MCF 10A (cell line): Measurements from ENCODE around the gene DUSP23. TPM values are rescaled to one million over a fixed set of nuclear protein-coding genes. Genes with fewer than 3 reads are reported as not detected.
A peak's percentile ranks its signal among the peaks of the same experiment; 100 is the strongest.

ENCODE experiments used
- BruUV-seq: library from RNA; stranded (reverse); fragments of 400-500 nt; replicated peaks from 2 replicates; lab custom pipeline; 2021; lab: Mats Ljungman, UMichigan
- CTCF ChIA-PET: fragments of 300-600 bp; sonication (Branson Sonifier 250); formaldehyde crosslinking; extraction: SDS; loops from one replicate; lab custom pipeline; 2021; ENCODE audit warnings: antibody characterized with exemption, inconsistent platforms; lab: Yijun Ruan, JAX
- POLR2A ChIA-PET: fragments of 300-600, 350-650 bp; sonication (Branson Sonifier 250); formaldehyde crosslinking; extraction: SDS; loops from one replicate; lab custom pipeline; 2020; ENCODE audit warnings: antibody characterized with exemption, inconsistent platforms; lab: Yijun Ruan, JAX
- DNase-seq: peaks from one replicate; pipeline ENCODE4 v3.0.0-alpha.2; 2018; ENCODE audit not compliant: unreplicated experiment
- H3K27ac Mint-ChIP-seq: one replicate; pipeline ENCODE4 v1.8.0; 2022; ENCODE audit warnings: mild to moderate bottlenecking, low read depth, mixed read lengths; ENCODE audit not compliant: unreplicated experiment
- H3K27me3 Mint-ChIP-seq: one replicate; pipeline ENCODE4 v1.8.0; 2022; ENCODE audit warnings: mixed read lengths; ENCODE audit not compliant: insufficient read depth, unreplicated experiment
- H3K36me3 Mint-ChIP-seq: one replicate; pipeline ENCODE4 v1.8.0; 2022; ENCODE audit warnings: mild to moderate bottlenecking, moderate library complexity, mixed read lengths; ENCODE audit not compliant: insufficient read depth, unreplicated experiment
- H3K4me1 Mint-ChIP-seq: one replicate; pipeline ENCODE4 v1.8.0; 2022; ENCODE audit warnings: mixed read lengths; ENCODE audit not compliant: insufficient read depth, unreplicated experiment
- H3K4me3 Mint-ChIP-seq: one replicate; pipeline ENCODE4 v1.8.0; 2022; ENCODE audit warnings: mild to moderate bottlenecking, moderate library complexity, mixed read lengths; ENCODE audit not compliant: unreplicated experiment
- H3K9me3 Mint-ChIP-seq: one replicate; pipeline ENCODE4 v1.8.0; 2022; ENCODE audit warnings: mixed read lengths; ENCODE audit not compliant: unreplicated experiment
- intact Hi-C: fragments of 100-400 bp; cut with micrococcal nuclease; formaldehyde crosslinking; loops from 2 replicates; pipeline ENCODE4 v1.14.1; 2022
- total RNA-seq: library from RNA; stranded (reverse); gene quantifications from 2 replicates; pipeline ENCODE4 v1.2.3, GENCODE V29; 2022
- TF ChIP-seq, protein P1 (sequence below): fragments of 200-600 bp; IDR thresholded peaks from one replicate; pipeline ENCODE4 v1.8.0; 2022; ENCODE audit warnings: antibody characterized with exemption, mild to moderate bottlenecking; ENCODE audit not compliant: unreplicated experiment

DUSP23 gene
- total RNA-seq, 1 experiment from 2014 or later = 178 TPM

DNA sequence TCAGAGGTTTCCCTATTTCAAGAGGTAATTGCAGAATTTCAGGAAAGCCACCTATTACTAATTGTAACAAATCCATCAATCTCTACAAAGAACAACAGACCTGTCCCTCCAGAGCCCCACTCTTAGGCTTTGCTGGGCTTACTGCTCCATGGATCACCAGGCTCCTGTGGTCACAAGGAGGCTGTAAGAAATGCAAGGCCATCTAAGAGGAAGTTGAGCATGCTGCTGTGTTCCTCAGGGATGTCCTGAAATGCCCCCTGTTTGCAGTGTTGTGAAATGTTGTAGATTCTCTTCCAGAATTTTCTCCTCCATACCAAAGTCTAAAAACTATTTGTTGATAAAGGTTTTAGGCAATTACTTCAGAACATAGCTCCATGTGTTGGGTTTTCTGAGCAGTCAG, 24.4 kb upstream of the DUSP23 start:
- BruUV-seq = no TSS peak
- ChIA-PET POLR2A (interaction anchor here (0.8 kb wide), 1 partner anchor 745 kb away, joined by 3 read pairs; no protein-coding TSS in a partner anchor), CTCF (interaction anchor here (0.7 to 1.2 kb wide), 3 partner anchors 10 to 485 kb away, joined by 3 read pairs; no protein-coding TSS in a partner anchor)
- H3K4me1 Mint-ChIP-seq = peaks cover 28% of the 10 kb centered on the region
- intact Hi-C loops = loop anchor here (10.0 kb wide), 1 partner anchor 262 kb away; no protein-coding TSS in a partner anchor
- peaks cover 5% of the 10 kb centered on the region for H3K36me3 Mint-ChIP-seq
- no peak overlapping the region for H3K4me3 Mint-ChIP-seq
- H3K27ac Mint-ChIP-seq = no peak overlapping the region
- H3K9me3 Mint-ChIP-seq = peaks cover 14% of the 10 kb centered on the region
- TF ChIP-seq, protein P1, sequence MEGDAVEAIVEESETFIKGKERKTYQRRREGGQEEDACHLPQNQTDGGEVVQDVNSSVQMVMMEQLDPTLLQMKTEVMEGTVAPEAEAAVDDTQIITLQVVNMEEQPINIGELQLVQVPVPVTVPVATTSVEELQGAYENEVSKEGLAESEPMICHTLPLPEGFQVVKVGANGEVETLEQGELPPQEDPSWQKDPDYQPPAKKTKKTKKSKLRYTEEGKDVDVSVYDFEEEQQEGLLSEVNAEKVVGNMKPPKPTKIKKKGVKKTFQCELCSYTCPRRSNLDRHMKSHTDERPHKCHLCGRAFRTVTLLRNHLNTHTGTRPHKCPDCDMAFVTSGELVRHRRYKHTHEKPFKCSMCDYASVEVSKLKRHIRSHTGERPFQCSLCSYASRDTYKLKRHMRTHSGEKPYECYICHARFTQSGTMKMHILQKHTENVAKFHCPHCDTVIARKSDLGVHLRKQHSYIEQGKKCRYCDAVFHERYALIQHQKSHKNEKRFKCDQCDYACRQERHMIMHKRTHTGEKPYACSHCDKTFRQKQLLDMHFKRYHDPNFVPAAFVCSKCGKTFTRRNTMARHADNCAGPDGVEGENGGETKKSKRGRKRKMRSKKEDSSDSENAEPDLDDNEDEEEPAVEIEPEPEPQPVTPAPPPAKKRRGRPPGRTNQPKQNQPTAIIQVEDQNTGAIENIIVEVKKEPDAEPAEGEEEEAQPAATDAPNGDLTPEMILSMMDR = no peak
- no peaks in the 10 kb centered on the region for H3K27me3 Mint-ChIP-seq
- DNase-seq = no peak

DNA sequence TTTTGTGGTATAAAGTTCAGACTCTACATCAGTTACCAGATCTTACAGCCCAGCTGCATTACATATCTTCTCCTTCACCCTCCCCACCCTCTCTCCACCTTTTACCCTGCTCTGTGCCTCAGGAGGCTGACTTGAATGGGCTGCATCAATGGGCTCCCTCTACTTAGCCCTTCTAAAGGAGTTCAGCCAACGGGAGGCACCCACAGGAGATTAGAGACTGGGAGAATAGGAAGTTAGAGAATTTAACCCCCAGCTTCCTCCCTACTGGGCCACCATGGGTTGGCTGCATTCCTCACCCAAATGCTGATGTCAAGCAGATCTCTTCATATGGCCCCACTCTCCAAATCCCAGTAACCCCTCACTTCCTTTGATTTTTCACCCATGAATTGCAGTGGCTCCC, 17.1 kb upstream of the DUSP23 start:
- H3K27ac Mint-ChIP-seq = no peak overlapping the region
- intact Hi-C loops = no loop called here
- H3K9me3 Mint-ChIP-seq = peaks cover 20% of the 10 kb centered on the region
- ChIA-PET POLR2A (interaction anchor here (0.6 to 0.9 kb wide), 2 partner anchors 11 to 260 kb away, joined by 3 to 6 read pairs; no protein-coding TSS in a partner anchor), CTCF (interaction anchor here (0.6 to 2.4 kb wide), 7 partner anchors 12 to 631 kb away, joined by 3 to 9 read pairs (median 3); no protein-coding TSS in a partner anchor)
- no peak for DNase-seq
- BruUV-seq = no TSS peak
- H3K36me3 Mint-ChIP-seq = no peaks in the 10 kb centered on the region
- TF ChIP-seq, protein P1 = no peak
- H3K4me3 Mint-ChIP-seq = no peak overlapping the region
- H3K27me3 Mint-ChIP-seq = no peaks in the 10 kb centered on the region
- peaks cover 7% of the 10 kb centered on the region for H3K4me1 Mint-ChIP-seq

DNA sequence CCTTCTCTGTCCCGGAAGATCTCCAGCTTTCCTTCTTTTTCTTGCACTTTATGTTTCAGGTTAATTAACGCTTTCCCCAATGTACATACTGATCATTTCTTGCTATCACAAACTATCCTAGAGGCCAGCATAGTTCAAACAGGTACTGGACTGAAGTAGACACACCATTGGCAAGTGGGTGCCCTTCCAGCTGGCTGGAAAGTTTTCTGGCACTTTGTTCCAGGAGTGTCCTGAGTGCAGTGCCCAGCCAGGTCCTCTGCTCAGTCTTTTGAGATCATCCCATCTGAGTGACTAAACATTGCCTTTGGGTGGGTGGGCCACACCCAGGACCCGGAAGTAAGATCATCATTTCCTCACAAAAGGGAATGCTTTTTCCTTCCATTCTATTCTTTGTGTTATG, 15.0 kb upstream of the DUSP23 start:
- no peak overlapping the region for H3K4me3 Mint-ChIP-seq
- H3K4me1 Mint-ChIP-seq = peaks cover 14% of the 10 kb centered on the region
- no peaks in the 10 kb centered on the region for H3K36me3 Mint-ChIP-seq
- H3K27ac Mint-ChIP-seq = peak overlapping the region; percentile 15
- peaks cover 19% of the 10 kb centered on the region for H3K9me3 Mint-ChIP-seq
- TF ChIP-seq, protein P1 = no peak
- ChIA-PET POLR2A (no interaction called here), CTCF (interaction anchor here (1.3 to 2.8 kb wide), 2 partner anchors 8 to 11 kb away, joined by 6 to 16 read pairs; no protein-coding TSS in a partner anchor)
- no TSS peak for BruUV-seq
- intact Hi-C loops = no loop called here
- DNase-seq = no peak
- no peaks in the 10 kb centered on the region for H3K27me3 Mint-ChIP-seq

DNA sequence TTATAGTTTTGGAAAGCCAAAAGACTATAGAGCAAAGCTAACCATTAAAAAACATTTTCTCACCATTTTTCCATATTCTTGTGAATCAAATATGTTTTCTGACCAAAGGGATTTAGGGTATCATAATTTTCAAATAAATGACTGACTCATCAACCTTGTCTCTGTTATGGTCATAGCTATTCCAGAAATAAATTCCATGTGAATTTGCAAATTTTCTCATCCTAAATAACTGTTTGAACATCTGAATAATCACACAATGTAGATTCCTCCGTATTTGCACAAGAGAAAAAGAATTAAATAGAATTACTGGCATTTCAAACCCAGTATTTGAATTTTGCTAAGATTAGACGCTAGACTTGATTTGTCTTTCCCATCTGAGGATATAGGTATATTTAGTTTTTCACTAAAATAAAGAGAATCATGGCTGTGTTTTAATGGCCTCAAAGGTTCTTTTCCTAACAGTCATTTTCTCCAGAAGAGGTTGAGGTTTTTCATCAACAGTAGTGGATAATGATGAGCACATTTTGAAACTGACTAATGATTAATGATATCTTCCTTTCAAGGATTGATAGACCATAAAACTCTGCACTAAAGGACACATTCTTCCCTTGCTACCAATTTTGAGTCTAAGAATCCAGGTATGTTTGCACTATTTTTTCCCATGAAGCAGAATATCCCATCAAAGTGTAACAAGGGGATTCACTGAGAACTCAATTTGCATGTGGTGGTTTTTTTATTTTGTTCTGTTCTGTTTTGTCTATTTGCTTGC, 9.5 kb upstream of the DUSP23 start:
- H3K27ac Mint-ChIP-seq = no peak overlapping the region
- peaks cover 47% of the 10 kb centered on the region for H3K4me1 Mint-ChIP-seq
- no peaks in the 10 kb centered on the region for H3K27me3 Mint-ChIP-seq
- no TSS peak for BruUV-seq
- intact Hi-C loops = loop anchor here (10.0 kb wide), 1 partner anchor 367 kb away; no protein-coding TSS in a partner anchor
- CTCF ChIA-PET = interaction anchor here (0.9 to 2.9 kb wide), 4 partner anchors 118 to 574 kb away, joined by 3 to 14 read pairs (median 8); no protein-coding TSS in a partner anchor
- H3K4me3 Mint-ChIP-seq = no peak overlapping the region
- TF ChIP-seq, protein P1 = no peak
- POLR2A ChIA-PET = interaction anchor here (0.6 to 1.1 kb wide), 3 partner anchors 19 to 610 kb away, joined by 3 to 5 read pairs (median 3); no protein-coding TSS in a partner anchor
- H3K9me3 Mint-ChIP-seq = peaks cover 8% of the 10 kb centered on the region
- no peaks in the 10 kb centered on the region for H3K36me3 Mint-ChIP-seq
- no peak for DNase-seq
